Measurements from ENCODE around the gene TRMO. TPM values are rescaled to one million over a fixed set of nuclear protein-coding genes. Genes with fewer than 3 reads are reported as not detected.
A peak's percentile ranks its signal among the peaks of the same experiment; 100 is the strongest.

The TRMO gene
- total and polyA plus RNA-seq, 9 of the 15 experiments (the other 6 are each of a cell fraction or from before 2014, with no cell fraction given) = 5.6 to 22.4 (median 16.2) TPM

DNA sequence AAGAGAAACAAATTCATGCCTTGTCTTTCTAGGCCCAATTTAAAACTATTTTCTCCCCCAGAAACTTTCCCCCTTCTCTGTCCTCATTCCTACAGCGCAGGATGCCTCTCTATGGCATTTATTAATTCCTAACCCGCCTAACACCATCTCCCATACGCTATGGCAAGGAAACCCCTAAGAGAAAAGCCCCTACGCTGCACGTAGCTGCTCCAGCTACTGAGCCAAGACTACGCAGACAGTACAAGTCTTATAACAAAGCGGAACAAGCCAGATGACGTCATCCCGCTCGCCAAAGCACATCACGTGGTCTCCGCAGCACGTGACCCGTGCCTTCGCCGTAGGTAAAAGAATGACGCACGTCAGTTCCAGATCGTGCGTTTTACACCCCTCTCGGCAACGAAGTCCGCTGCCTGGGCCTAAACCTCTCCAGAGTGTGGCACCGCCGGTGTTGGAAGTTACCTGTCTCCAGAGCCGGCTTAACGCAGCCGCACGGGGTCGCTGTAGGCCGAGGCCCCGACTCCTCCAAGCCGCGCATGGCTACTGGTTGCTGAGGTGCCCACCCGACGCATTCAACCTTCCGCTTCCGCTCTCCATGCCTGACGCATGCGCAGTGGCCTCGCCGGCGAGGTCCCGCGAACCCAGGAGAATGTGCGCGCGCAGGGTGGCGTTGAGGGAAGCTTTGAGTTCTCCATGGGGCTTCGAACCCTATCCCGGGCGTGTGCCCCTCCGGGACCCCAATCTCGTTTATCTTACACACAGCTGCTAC is at the start of gene TRMO (continued):
- TF ChIP-seq, protein P1, sequence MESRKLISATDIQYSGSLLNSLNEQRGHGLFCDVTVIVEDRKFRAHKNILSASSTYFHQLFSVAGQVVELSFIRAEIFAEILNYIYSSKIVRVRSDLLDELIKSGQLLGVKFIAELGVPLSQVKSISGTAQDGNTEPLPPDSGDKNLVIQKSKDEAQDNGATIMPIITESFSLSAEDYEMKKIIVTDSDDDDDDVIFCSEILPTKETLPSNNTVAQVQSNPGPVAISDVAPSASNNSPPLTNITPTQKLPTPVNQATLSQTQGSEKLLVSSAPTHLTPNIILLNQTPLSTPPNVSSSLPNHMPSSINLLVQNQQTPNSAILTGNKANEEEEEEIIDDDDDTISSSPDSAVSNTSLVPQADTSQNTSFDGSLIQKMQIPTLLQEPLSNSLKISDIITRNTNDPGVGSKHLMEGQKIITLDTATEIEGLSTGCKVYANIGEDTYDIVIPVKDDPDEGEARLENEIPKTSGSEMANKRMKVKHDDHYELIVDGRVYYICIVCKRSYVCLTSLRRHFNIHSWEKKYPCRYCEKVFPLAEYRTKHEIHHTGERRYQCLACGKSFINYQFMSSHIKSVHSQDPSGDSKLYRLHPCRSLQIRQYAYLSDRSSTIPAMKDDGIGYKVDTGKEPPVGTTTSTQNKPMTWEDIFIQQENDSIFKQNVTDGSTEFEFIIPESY (CRISPR knock-in tag; IDR thresholded peaks at IDR 0.05) = peak; percentile 53; the same call in 1 of the 2 replicates
- TF ChIP-seq MYBL2 (IDR thresholded peaks at IDR 0.05; ENCODE audit: low read depth) = no peak; the same call in 1 of the 2 replicates
- no peak for TF ChIP-seq MYBL2 (CRISPR knock-in tag; IDR thresholded peaks at IDR 0.05; ENCODE audit: borderline replicate concordance)
- peak; percentile 88; the same call in 1 of the 2 replicates for TF ChIP-seq ZNF212 (CRISPR knock-in tag; IDR thresholded peaks at IDR 0.05)
- TF ChIP-seq KLF16 (IDR thresholded peaks at IDR 0.05) = 0 out of 2 replicates have a peak, but pooled peaks have one; percentile 63
- TF ChIP-seq NR2C1 (IDR thresholded peaks at IDR 0.05) = peak; percentile 77
- TF ChIP-seq NR2C1 (tag; IDR thresholded peaks at IDR 0.05) = peak; percentile 80
- no peak for TF ChIP-seq FOXJ3 (CRISPR knock-in tag; IDR thresholded peaks at IDR 0.05)
- 0 out of 2 replicates have a peak, but pooled peaks have one; percentile 35 for TF ChIP-seq ZNF282 (CRISPR knock-in tag; IDR thresholded peaks at IDR 0.05)
- peak; percentile 56 for TF ChIP-seq SMAD1 (IDR thresholded peaks at IDR 0.05; ENCODE audit: low read depth, low read length, partially characterized antibody)
- TF ChIP-seq PYGO2 (tag; IDR thresholded peaks at IDR 0.05) = no peak
- TF ChIP-seq ZNF75A (CRISPR knock-in tag; IDR thresholded peaks at IDR 0.05) = no peak
- TF ChIP-seq, protein P2, sequence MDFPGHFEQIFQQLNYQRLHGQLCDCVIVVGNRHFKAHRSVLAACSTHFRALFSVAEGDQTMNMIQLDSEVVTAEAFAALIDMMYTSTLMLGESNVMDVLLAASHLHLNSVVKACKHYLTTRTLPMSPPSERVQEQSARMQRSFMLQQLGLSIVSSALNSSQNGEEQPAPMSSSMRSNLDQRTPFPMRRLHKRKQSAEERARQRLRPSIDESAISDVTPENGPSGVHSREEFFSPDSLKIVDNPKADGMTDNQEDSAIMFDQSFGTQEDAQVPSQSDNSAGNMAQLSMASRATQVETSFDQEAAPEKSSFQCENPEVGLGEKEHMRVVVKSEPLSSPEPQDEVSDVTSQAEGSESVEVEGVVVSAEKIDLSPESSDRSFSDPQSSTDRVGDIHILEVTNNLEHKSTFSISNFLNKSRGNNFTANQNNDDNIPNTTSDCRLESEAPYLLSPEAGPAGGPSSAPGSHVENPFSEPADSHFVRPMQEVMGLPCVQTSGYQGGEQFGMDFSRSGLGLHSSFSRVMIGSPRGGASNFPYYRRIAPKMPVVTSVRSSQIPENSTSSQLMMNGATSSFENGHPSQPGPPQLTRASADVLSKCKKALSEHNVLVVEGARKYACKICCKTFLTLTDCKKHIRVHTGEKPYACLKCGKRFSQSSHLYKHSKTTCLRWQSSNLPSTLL (IDR thresholded peaks at IDR 0.05) = no peak
- TF ChIP-seq, protein P3, sequence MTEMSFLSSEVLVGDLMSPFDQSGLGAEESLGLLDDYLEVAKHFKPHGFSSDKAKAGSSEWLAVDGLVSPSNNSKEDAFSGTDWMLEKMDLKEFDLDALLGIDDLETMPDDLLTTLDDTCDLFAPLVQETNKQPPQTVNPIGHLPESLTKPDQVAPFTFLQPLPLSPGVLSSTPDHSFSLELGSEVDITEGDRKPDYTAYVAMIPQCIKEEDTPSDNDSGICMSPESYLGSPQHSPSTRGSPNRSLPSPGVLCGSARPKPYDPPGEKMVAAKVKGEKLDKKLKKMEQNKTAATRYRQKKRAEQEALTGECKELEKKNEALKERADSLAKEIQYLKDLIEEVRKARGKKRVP (CRISPR knock-in tag; IDR thresholded peaks at IDR 0.05) = peak; percentile 77
- TF ChIP-seq SNIP1 (IDR thresholded peaks at IDR 0.05; ENCODE audit: low read depth) = no peak
- TF ChIP-seq, protein P4, sequence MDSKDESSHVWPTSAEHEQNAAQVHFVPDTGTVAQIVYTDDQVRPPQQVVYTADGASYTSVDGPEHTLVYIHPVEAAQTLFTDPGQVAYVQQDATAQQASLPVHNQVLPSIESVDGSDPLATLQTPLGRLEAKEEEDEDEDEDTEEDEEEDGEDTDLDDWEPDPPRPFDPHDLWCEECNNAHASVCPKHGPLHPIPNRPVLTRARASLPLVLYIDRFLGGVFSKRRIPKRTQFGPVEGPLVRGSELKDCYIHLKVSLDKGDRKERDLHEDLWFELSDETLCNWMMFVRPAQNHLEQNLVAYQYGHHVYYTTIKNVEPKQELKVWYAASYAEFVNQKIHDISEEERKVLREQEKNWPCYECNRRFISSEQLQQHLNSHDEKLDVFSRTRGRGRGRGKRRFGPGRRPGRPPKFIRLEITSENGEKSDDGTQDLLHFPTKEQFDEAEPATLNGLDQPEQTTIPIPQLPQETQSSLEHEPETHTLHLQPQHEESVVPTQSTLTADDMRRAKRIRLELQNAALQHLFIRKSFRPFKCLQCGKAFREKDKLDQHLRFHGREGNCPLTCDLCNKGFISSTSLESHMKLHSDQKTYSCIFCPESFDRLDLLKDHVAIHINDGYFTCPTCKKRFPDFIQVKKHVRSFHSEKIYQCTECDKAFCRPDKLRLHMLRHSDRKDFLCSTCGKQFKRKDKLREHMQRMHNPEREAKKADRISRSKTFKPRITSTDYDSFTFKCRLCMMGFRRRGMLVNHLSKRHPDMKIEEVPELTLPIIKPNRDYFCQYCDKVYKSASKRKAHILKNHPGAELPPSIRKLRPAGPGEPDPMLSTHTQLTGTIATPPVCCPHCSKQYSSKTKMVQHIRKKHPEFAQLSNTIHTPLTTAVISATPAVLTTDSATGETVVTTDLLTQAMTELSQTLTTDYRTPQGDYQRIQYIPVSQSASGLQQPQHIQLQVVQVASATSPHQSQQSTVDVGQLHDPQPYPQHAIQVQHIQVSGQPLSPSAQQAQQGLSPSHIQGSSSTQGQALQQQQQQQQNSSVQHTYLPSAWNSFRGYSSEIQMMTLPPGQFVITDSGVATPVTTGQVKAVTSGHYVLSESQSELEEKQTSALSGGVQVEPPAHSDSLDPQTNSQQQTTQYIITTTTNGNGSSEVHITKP (IDR thresholded peaks at IDR 0.05; ENCODE audit: partially characterized antibody) = no peak
- no peak for TF ChIP-seq ZNF507 (tag; conservative IDR thresholded peaks at IDR 0.05)
- peak; percentile 97; the same call in 1 of the 2 replicates for TF ChIP-seq ERF (CRISPR knock-in tag; IDR thresholded peaks at IDR 0.05)
- TF ChIP-seq EZH2 (IDR thresholded peaks at IDR 0.05; ENCODE audit: borderline replicate concordance, low read depth, low read length) = no peak
